ENCODE data around the gene SLC25A17. TPM values are rescaled to one million over a fixed set of nuclear protein-coding genes. Genes with fewer than 3 reads are reported as not detected.

Gene SLC25A17
- total RNA-seq, 1 donor from 2014 or later, result 62.1 TPM

Other genes starting within 250 kb of the SLC25A17 start
- gene MRTFA, start 182.6 kb downstream of the SLC25A17 start, total RNA-seq, result 99.3 TPM
- not detected for gene MCHR1, start 139.9 kb downstream of the SLC25A17 start, total RNA-seq
- gene ST13, start 37.3 kb upstream of the SLC25A17 start, total RNA-seq, result 46.0 TPM
- 1.1 TPM for gene XPNPEP3, start 37.8 kb upstream of the SLC25A17 start, total RNA-seq
- not detected for gene DNAJB7, start 42.8 kb upstream of the SLC25A17 start, total RNA-seq
- gene RBX1, start 132.0 kb upstream of the SLC25A17 start, total RNA-seq, result 50.6 TPM

All from ascending aorta (tissue), 1 donor.